ENCODE measurements around the gene ITGB2.

Gene ITGB2

GRCh38 chr21:44869781-44870747, 50.6 kb downstream of the ITGB2 start:
- H3K36me3 Mint-ChIP-seq (ENCODE audit: low read depth): peaks cover 20% of the 10 kb centered on the region
- H3K27me3 Mint-ChIP-seq (ENCODE audit: low read depth): no peaks in the 10 kb centered on the region
- H3K27ac Mint-ChIP-seq: peak overlapping the region; percentile 89
- H3K9me3 Mint-ChIP-seq: no peaks in the 10 kb centered on the region
- H3K4me1 Mint-ChIP-seq (ENCODE audit: low read depth): peaks cover 72% of the 10 kb centered on the region
- DNase-seq (ENCODE audit: low spot score): no peak
- H3K4me3 Mint-ChIP-seq: peak overlapping the region; percentile 95

- Mint-ChIP-seq H3K9me3 (no peaks in the 10 kb centered on the region), H3K4me3 (peak overlapping the region; percentile 77), H3K27ac (peak overlapping the region; percentile 80), H3K36me3 (ENCODE audit: low read depth) (peaks cover 24% of the 10 kb centered on the region), H3K27me3 (ENCODE audit: low read depth) (no peaks in the 10 kb centered on the region), H3K4me1 (ENCODE audit: low read depth) (peaks cover 67% of the 10 kb centered on the region)
- no peak for DNase-seq (ENCODE audit: low spot score)
Measured at GRCh38 chr21:44868707-44869106, 52.0 kb downstream of the ITGB2 start.

GRCh38 chr21:44867999-44868700, 52.5 kb downstream of the ITGB2 start:
- Mint-ChIP-seq H3K36me3 (ENCODE audit: low read depth) (peaks cover 29% of the 10 kb centered on the region), H3K9me3 (no peaks in the 10 kb centered on the region), H3K4me1 (ENCODE audit: low read depth) (peaks cover 67% of the 10 kb centered on the region), H3K27me3 (ENCODE audit: low read depth) (no peaks in the 10 kb centered on the region), H3K4me3 (peak overlapping the region; percentile 77), H3K27ac (peak overlapping the region; percentile 80)
- peak; percentile 30 for DNase-seq (ENCODE audit: low spot score)

GRCh38 chr21:44867464-44867863, 53.2 kb downstream of the ITGB2 start:
- H3K27me3 Mint-ChIP-seq (ENCODE audit: low read depth): no peaks in the 10 kb centered on the region
- H3K27ac Mint-ChIP-seq: no peak overlapping the region
- H3K4me1 Mint-ChIP-seq (ENCODE audit: low read depth): peaks cover 64% of the 10 kb centered on the region
- H3K36me3 Mint-ChIP-seq (ENCODE audit: low read depth): peaks cover 27% of the 10 kb centered on the region
- H3K4me3 Mint-ChIP-seq: peak overlapping the region; percentile 21
- H3K9me3 Mint-ChIP-seq: no peaks in the 10 kb centered on the region
- DNase-seq (ENCODE audit: low spot score): no peak

GRCh38 chr21:44866780-44867179, 53.9 kb downstream of the ITGB2 start:
- Mint-ChIP-seq H3K4me3 (peak overlapping the region; percentile 47), H3K27ac (peak overlapping the region; percentile 71), H3K36me3 (ENCODE audit: low read depth) (peaks cover 28% of the 10 kb centered on the region), H3K4me1 (ENCODE audit: low read depth) (peaks cover 57% of the 10 kb centered on the region), H3K9me3 (no peaks in the 10 kb centered on the region), H3K27me3 (ENCODE audit: low read depth) (no peaks in the 10 kb centered on the region)
- DNase-seq (ENCODE audit: low spot score): no peak

- H3K36me3 Mint-ChIP-seq (ENCODE audit: low read depth): peaks cover 34% of the 10 kb centered on the region
- no peak for DNase-seq (ENCODE audit: low spot score)
- H3K4me1 Mint-ChIP-seq (ENCODE audit: low read depth): peaks cover 52% of the 10 kb centered on the region
- peak overlapping the region; percentile 64 for H3K27ac Mint-ChIP-seq
- no peaks in the 10 kb centered on the region for H3K9me3 Mint-ChIP-seq
- no peaks in the 10 kb centered on the region for H3K27me3 Mint-ChIP-seq (ENCODE audit: low read depth)
- H3K4me3 Mint-ChIP-seq: peak overlapping the region; percentile 51
Measured at GRCh38 chr21:44865561-44866280, 55.0 kb downstream of the ITGB2 start.

GRCh38 chr21:44862869-44863685, 57.6 kb downstream of the ITGB2 start:
- H3K36me3 Mint-ChIP-seq (ENCODE audit: low read depth): peaks cover 45% of the 10 kb centered on the region
- no peaks in the 10 kb centered on the region for H3K27me3 Mint-ChIP-seq (ENCODE audit: low read depth)
- no peak overlapping the region for H3K4me3 Mint-ChIP-seq
- peaks cover 30% of the 10 kb centered on the region for H3K4me1 Mint-ChIP-seq (ENCODE audit: low read depth)
- no peaks in the 10 kb centered on the region for H3K9me3 Mint-ChIP-seq
- H3K27ac Mint-ChIP-seq: no peak overlapping the region
- no peak for DNase-seq (ENCODE audit: low spot score)

- H3K4me1 Mint-ChIP-seq (ENCODE audit: low read depth): peaks cover 14% of the 10 kb centered on the region
- no peak for DNase-seq (ENCODE audit: low spot score)
- no peak overlapping the region for H3K4me3 Mint-ChIP-seq
- no peak overlapping the region for H3K27ac Mint-ChIP-seq
- H3K9me3 Mint-ChIP-seq: no peaks in the 10 kb centered on the region
- peaks cover 63% of the 10 kb centered on the region for H3K36me3 Mint-ChIP-seq (ENCODE audit: low read depth)
- H3K27me3 Mint-ChIP-seq (ENCODE audit: low read depth): no peaks in the 10 kb centered on the region
Measured at GRCh38 chr21:44858791-44859190, 61.9 kb downstream of the ITGB2 start.

- no peak overlapping the region for H3K4me3 Mint-ChIP-seq
- DNase-seq (ENCODE audit: low spot score): no peak
- H3K27ac Mint-ChIP-seq: no peak overlapping the region
- no peaks in the 10 kb centered on the region for H3K27me3 Mint-ChIP-seq (ENCODE audit: low read depth)
- no peaks in the 10 kb centered on the region for H3K9me3 Mint-ChIP-seq
- H3K4me1 Mint-ChIP-seq (ENCODE audit: low read depth): peaks cover 17% of the 10 kb centered on the region
- H3K36me3 Mint-ChIP-seq (ENCODE audit: low read depth): peaks cover 64% of the 10 kb centered on the region
Measured at GRCh38 chr21:44858291-44858690, 62.4 kb downstream of the ITGB2 start.

- Mint-ChIP-seq H3K4me1 (ENCODE audit: low read depth) (peaks cover 19% of the 10 kb centered on the region), H3K36me3 (ENCODE audit: low read depth) (peaks cover 68% of the 10 kb centered on the region), H3K27ac (no peak overlapping the region), H3K9me3 (no peaks in the 10 kb centered on the region), H3K27me3 (ENCODE audit: low read depth) (no peaks in the 10 kb centered on the region), H3K4me3 (no peak overlapping the region)
- no peak for DNase-seq (ENCODE audit: low spot score)
Measured at GRCh38 chr21:44857127-44857892, 63.4 kb downstream of the ITGB2 start.

GRCh38 chr21:44856131-44856530, 64.6 kb downstream of the ITGB2 start:
- H3K4me3 Mint-ChIP-seq: no peak overlapping the region
- no peaks in the 10 kb centered on the region for H3K9me3 Mint-ChIP-seq
- peaks cover 68% of the 10 kb centered on the region for H3K36me3 Mint-ChIP-seq (ENCODE audit: low read depth)
- no peak for DNase-seq (ENCODE audit: low spot score)
- no peak overlapping the region for H3K27ac Mint-ChIP-seq
- H3K4me1 Mint-ChIP-seq (ENCODE audit: low read depth): peaks cover 26% of the 10 kb centered on the region
- H3K27me3 Mint-ChIP-seq (ENCODE audit: low read depth): no peaks in the 10 kb centered on the region

GRCh38 chr21:44855572-44855971, 65.1 kb downstream of the ITGB2 start:
- Mint-ChIP-seq H3K4me3 (no peak overlapping the region), H3K27me3 (ENCODE audit: low read depth) (no peaks in the 10 kb centered on the region), H3K27ac (no peak overlapping the region), H3K36me3 (ENCODE audit: low read depth) (peaks cover 71% of the 10 kb centered on the region), H3K9me3 (no peaks in the 10 kb centered on the region), H3K4me1 (ENCODE audit: low read depth) (peaks cover 29% of the 10 kb centered on the region)
- no peak for DNase-seq (ENCODE audit: low spot score)
